UCSD-AML1 (cell line): ENCODE results near the gene ARHGEF17.
"Not testable (repeated sequence)": the region's sequence is repeated elsewhere in the genome, so short reads cannot be mapped to it uniquely, and the experiment has no call there.

ENCODE experiments used
- DNase-seq: peaks from one replicate; lab custom pipeline; 2025; ENCODE audit not compliant: unreplicated experiment; lab: John Stamatoyannopoulos, UW

ARHGEF17 gene

GRCh38 chr11:73308003-73308960 lies at the start of gene ARHGEF17:
Gene ARHGEF17 (plus strand): TSS chr11:73308276. CDS start chr11:73308639, 363 bp downstream.
- DNase-seq = peak; percentile 84

GRCh38 chr11:73259406-73260126 lies 48.5 kb upstream of the ARHGEF17 start:
- DNase-seq = no peak

- DNase-seq = no peak
These were observed 48.0 kb upstream of the ARHGEF17 start for GRCh38 chr11:73260127-73260457.

- no peak for DNase-seq
These were observed 45.1 kb upstream of the ARHGEF17 start for GRCh38 chr11:73262851-73263495.

- no peak for DNase-seq
These were observed 44.4 kb upstream of the ARHGEF17 start for GRCh38 chr11:73263640-73264039.

- DNase-seq = no peak
These were observed 42.7 kb upstream of the ARHGEF17 start for GRCh38 chr11:73265278-73265810.

- DNase-seq = no peak
These were observed 42.0 kb upstream of the ARHGEF17 start for GRCh38 chr11:73265853-73266645.

- no peak for DNase-seq
These were observed 41.4 kb upstream of the ARHGEF17 start for GRCh38 chr11:73266646-73267020.

GRCh38 chr11:73267122-73267846 lies 40.8 kb upstream of the ARHGEF17 start:
- DNase-seq = no peak

- no peak for DNase-seq
These were observed 40.1 kb upstream of the ARHGEF17 start for GRCh38 chr11:73267906-73268540.

- no peak for DNase-seq
These were observed 39.3 kb upstream of the ARHGEF17 start for GRCh38 chr11:73268671-73269271.

- no peak for DNase-seq
These were observed 38.5 kb upstream of the ARHGEF17 start for GRCh38 chr11:73269459-73270015.

- no peak for DNase-seq
These were observed 37.8 kb upstream of the ARHGEF17 start for GRCh38 chr11:73270016-73270854.

GRCh38 chr11:73270855-73271477 lies 37.1 kb upstream of the ARHGEF17 start:
- no peak for DNase-seq

GRCh38 chr11:73271478-73271865 lies 36.6 kb upstream of the ARHGEF17 start:
- not testable (repeated sequence) for DNase-seq

- peak; percentile 75 for DNase-seq
These were observed 36.0 kb upstream of the ARHGEF17 start, which contains the start of gene P2RY6 for GRCh38 chr11:73271936-73272679. Gene P2RY6 (plus strand): TSS chr11:73272338. CDS start chr11:73296519, 24,181 bp downstream.

- no peak for DNase-seq
These were observed 35.4 kb upstream of the ARHGEF17 start for GRCh38 chr11:73272680-73273038.
